Mesenchymal stem cell (in vitro differentiated cells and primary cell): ENCODE results near the gene RUNDC3A.
A peak's percentile ranks its signal among the peaks of the same experiment; 100 is the strongest.

ENCODE experiments used
- DNase-seq: peaks from one replicate; pipeline ENCODE4 v3.0.0-alpha.2; 2013
- H2AFZ ChIP-seq: one replicate; pipeline ENCODE4 v1.6.1; 2013; ENCODE audit warnings: low read depth, mild to moderate bottlenecking, control low read depth, inconsistent platforms, low read length, moderate library complexity
- H2AK5ac ChIP-seq: 2 replicates; pipeline ENCODE4 v1.6.1; 2013; ENCODE audit warnings: low read length, moderate library complexity, mild to moderate bottlenecking, inconsistent platforms; ENCODE audit not compliant: severe bottlenecking
- H2BK120ac ChIP-seq: one replicate; pipeline ENCODE4 v1.6.1; 2013; ENCODE audit warnings: low read depth, mild to moderate bottlenecking, inconsistent platforms, low read length, moderate library complexity
- H2BK12ac ChIP-seq, 2 experiments: one replicate each; pipeline ENCODE4 v1.6.1; 2013; ENCODE audit warnings: inconsistent platforms in 2 of 2, low read length in 2 of 2, mild to moderate bottlenecking in 2 of 2, moderate library complexity in 2 of 2, control low read depth in 1 of 2
- H2BK15ac ChIP-seq: one replicate; pipeline ENCODE4 v1.6.1; 2013; ENCODE audit warnings: mild to moderate bottlenecking, low read depth, inconsistent platforms; ENCODE audit not compliant: poor library complexity, severe bottlenecking
- H2BK5ac ChIP-seq: 2 replicates; pipeline ENCODE4 v1.6.1; 2013; ENCODE audit warnings: low read depth, mild to moderate bottlenecking, low read length, control low read depth, inconsistent platforms; ENCODE audit not compliant: poor library complexity, severe bottlenecking
- H3K14ac ChIP-seq, 2 experiments: one replicate each; pipeline ENCODE4 v1.6.1; 2013; ENCODE audit warnings: inconsistent platforms in 2 of 2, low read length in 2 of 2, control low read depth in 1 of 2, mild to moderate bottlenecking in 1 of 2, moderate library complexity in 1 of 2
- H3K18ac ChIP-seq, 2 experiments: one replicate each; pipeline ENCODE4 v1.6.1; 2013; ENCODE audit warnings: inconsistent platforms in 2 of 2, low read length in 2 of 2, control low read depth in 1 of 2, low read depth in 1 of 2, mild to moderate bottlenecking in 1 of 2
- H3K23ac ChIP-seq, 2 experiments: one replicate each; pipeline ENCODE4 v1.6.1; 2013; ENCODE audit warnings: inconsistent platforms in 2 of 2, low read length in 2 of 2, mild to moderate bottlenecking in 2 of 2, moderate library complexity in 2 of 2, control low read depth in 1 of 2
- H3K27ac ChIP-seq: 2 replicates; pipeline ENCODE4 v1.5.1; 2013; ENCODE audit warnings: mild to moderate bottlenecking, moderate library complexity, low read length, control low read depth, inconsistent platforms; ENCODE audit not compliant: poor library complexity, severe bottlenecking
- H3K27me3 ChIP-seq, 2 experiments: 2 replicates each; pipeline versions ENCODE4 v1.6.1 to v1.7.0; 2013; ENCODE audit warnings: low read length in 2 of 2, mild to moderate bottlenecking in 2 of 2, moderate library complexity in 2 of 2, control low read depth in 1 of 2, inconsistent platforms in 1 of 2; ENCODE audit not compliant: control insufficient read depth in 1 of 2, insufficient read depth in 1 of 2
- H3K36me3 ChIP-seq, 2 experiments: 2 replicates each; pipeline versions ENCODE4 v1.6.1 to v1.7.0; 2013; ENCODE audit warnings: low read length in 2 of 2, control low read depth in 1 of 2, inconsistent platforms in 1 of 2, low read depth in 1 of 2, mild to moderate bottlenecking in 1 of 2; ENCODE audit not compliant: insufficient read depth in 2 of 2, control insufficient read depth in 1 of 2
- H3K4ac ChIP-seq, 2 experiments: one replicate each; pipeline ENCODE4 v1.6.1; 2013; ENCODE audit warnings: inconsistent platforms in 2 of 2, low read length in 2 of 2, mild to moderate bottlenecking in 2 of 2, moderate library complexity in 2 of 2, control low read depth in 1 of 2, low read depth in 1 of 2
- H3K4me1 ChIP-seq: 2 replicates; pipeline ENCODE4 v1.6.1; 2013; ENCODE audit warnings: low read depth, low read length, control low read depth; ENCODE audit not compliant: control insufficient read depth, insufficient read depth
- H3K4me2 ChIP-seq: 2 replicates; pipeline ENCODE4 v1.6.1; 2013; ENCODE audit warnings: low read length, mild to moderate bottlenecking, inconsistent platforms; ENCODE audit not compliant: poor library complexity, severe bottlenecking
- H3K4me3 ChIP-seq, 2 experiments: 2 replicates each; pipeline versions ENCODE4 v1.5.1 to v1.7.0; 2013; ENCODE audit warnings: low read length in 2 of 2, mild to moderate bottlenecking in 2 of 2, control low read depth in 1 of 2, low read depth in 1 of 2; ENCODE audit not compliant: insufficient read depth in 1 of 2
- H3K79me1 ChIP-seq: replicated peaks from 2 replicates; pipeline ENCODE4 v1.6.1; 2013; ENCODE audit warnings: mild to moderate bottlenecking, control low read depth, low read length, inconsistent platforms; ENCODE audit not compliant: poor library complexity, severe bottlenecking
- H3K9ac ChIP-seq: 2 replicates; pipeline ENCODE4 v1.7.0; 2013; ENCODE audit warnings: mild to moderate bottlenecking, low read length, moderate library complexity
- H3K9me3 ChIP-seq: 2 replicates; pipeline ENCODE4 v1.7.0; 2013; ENCODE audit warnings: mild to moderate bottlenecking, low read length; ENCODE audit not compliant: control insufficient read depth
- H4K8ac ChIP-seq: one replicate; pipeline ENCODE4 v1.6.1; 2013; ENCODE audit warnings: inconsistent platforms, mild to moderate bottlenecking, low read length, moderate library complexity
- H4K91ac ChIP-seq: one replicate; pipeline ENCODE4 v1.6.1; 2013; ENCODE audit warnings: mild to moderate bottlenecking, low read length, inconsistent platforms
- WGBS: methylation state at CpG from one replicate; pipeline ENCODE4 v1.1.7; 2013; ENCODE audit warnings: mixed read lengths; 5-methylcytosine and 5-hydroxymethylcytosine counted together

RUNDC3A gene

DNA sequence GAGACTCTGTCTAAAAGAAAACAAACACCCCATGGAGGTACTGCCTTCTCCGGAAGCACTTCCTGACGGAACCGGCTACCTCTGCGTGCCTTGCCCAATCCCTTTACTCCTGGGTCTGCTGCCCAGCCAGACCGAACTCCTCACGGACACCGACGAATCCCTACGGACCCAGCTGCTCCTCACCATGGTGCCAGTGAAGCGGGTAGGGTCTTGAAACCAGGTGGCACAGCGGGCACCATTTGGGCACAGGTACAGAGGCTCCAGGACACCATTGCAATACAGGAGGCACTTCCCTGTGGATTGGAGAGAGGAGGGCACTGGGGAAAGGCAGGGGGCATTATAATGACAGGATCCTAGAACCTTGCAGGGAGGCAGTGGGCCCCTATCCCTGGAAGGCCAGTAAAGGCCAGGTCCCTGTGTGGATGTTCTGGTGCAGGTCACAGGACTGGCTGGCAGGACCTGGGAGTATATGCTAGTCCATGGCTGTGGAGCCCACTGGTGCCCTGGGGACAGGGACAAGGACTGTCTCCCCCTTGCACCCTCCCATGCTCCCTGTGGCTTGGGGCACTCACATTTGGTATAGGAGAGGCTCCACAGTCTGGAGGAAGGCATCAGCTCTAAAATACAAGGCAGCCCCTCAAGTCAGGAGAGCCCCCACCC is 14.0 kb downstream of the RUNDC3A start:
- Histone ChIP-seq H2AFZ (no peak overlapping the region), H2BK12ac (no peak overlapping the region), H3K23ac (no peak overlapping the region), H2BK120ac (no peak overlapping the region), H4K91ac (no peak overlapping the region), H3K27ac (no peak overlapping the region), H4K8ac (no peak overlapping the region), H3K27me3 (peaks cover 8 to 10% of the 10 kb centered on the region in 2 experiments), H3K9me3 (no peaks in the 10 kb centered on the region), H2BK15ac (no peak overlapping the region), H2AK5ac (no peak overlapping the region), H3K14ac (no peak overlapping the region), H3K36me3 (peaks cover 33 to 48% of the 10 kb centered on the region in 2 experiments), H3K9ac (no peak overlapping the region), H3K4me1 (peaks cover 20% of the 10 kb centered on the region), H3K4ac (no peak overlapping the region), H3K4me3 (no peak overlapping the region), H3K18ac (no peak overlapping the region), H2BK5ac (no peak overlapping the region), H3K4me2 (no peak overlapping the region), H3K79me1 (peaks cover 28% of the 10 kb centered on the region)
- 97% methylated on average over 11 of the region's 11 CpGs for WGBS
- DNase-seq: no peak

DNA sequence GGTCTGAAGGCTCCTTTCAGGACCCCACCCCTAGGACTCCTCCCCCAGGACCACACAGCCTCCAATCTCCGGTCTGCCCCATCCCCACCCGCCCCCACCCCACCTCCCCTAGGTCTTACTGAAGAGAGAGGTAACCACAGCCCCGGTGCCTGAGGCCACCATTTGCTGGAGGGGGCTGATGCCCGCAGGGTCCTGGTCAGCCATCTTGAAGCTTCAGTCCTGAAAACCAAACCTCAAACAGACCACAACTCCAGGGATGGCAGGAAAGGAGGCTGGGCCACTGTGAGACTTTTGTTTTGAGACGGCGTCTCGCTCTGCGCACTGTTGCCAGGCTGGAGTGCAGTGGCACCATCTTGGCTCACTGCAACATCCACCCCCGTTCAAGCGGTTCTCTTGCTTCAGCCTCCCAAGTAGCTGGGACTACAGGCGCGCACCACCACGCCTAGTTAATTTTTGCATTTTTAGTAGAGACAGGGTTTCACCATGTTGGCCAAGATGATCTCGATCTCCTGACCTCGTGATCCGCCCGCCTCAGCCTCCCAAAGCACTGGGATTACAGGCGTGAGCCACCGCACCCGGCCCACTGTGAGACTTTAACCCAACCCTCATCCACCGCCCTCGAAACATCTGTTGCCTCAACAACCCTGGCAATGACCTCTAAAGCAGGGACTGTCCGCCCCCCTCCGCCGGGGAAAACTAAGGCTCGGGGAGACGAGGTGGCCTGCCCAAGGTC is 15.1 kb downstream of the RUNDC3A start:
- Histone ChIP-seq H3K9me3 (no peaks in the 10 kb centered on the region), H3K27ac (no peak overlapping the region), H3K23ac (peak overlapping the region; percentile 65 to 98), H3K14ac (peak overlapping the region in 1 of 2 experiments; percentile 92), H3K36me3 (peaks cover 33 to 41% of the 10 kb centered on the region in 2 experiments), H2BK12ac (peak overlapping the region in 1 of 2 experiments; percentile 77), H4K91ac (peak overlapping the region; percentile 28), H4K8ac (no peak overlapping the region), H3K79me1 (peaks cover 28% of the 10 kb centered on the region), H2BK120ac (no peak overlapping the region), H3K9ac (peak overlapping the region; percentile 87), H3K18ac (peak overlapping the region in 1 of 2 experiments; percentile 53), H2BK5ac (no peak overlapping the region), H3K27me3 (no peaks in the 10 kb centered on the region), H3K4me3 (peak overlapping the region; percentile 92), H3K4me2 (peak overlapping the region; percentile 96), H3K4me1 (peaks cover 20% of the 10 kb centered on the region), H2AK5ac (no peak overlapping the region), H2AFZ (no peak overlapping the region), H2BK15ac (peak overlapping the region; percentile 65), H3K4ac (peak overlapping the region; percentile 21 to 90)
- WGBS: 75% methylated on average over 24 of the region's 27 CpGs
- no peak for DNase-seq

- Histone ChIP-seq H3K4me1 (peaks cover 20% of the 10 kb centered on the region), H2AFZ (peak overlapping the region; percentile 82), H3K9me3 (no peaks in the 10 kb centered on the region), H3K18ac (peak overlapping the region in 1 of 2 experiments; percentile 85), H3K27me3 (no peaks in the 10 kb centered on the region), H3K4me3 (peak overlapping the region; percentile 92), H4K8ac (peak overlapping the region; percentile 33), H2BK12ac (peak overlapping the region in 1 of 2 experiments; percentile 77), H3K4me2 (peak overlapping the region; percentile 96), H3K23ac (peak overlapping the region; percentile 65 to 98), H3K79me1 (peaks cover 28% of the 10 kb centered on the region), H3K36me3 (peaks cover 33 to 36% of the 10 kb centered on the region in 2 experiments), H2BK15ac (peak overlapping the region; percentile 65), H3K14ac (peak overlapping the region in 1 of 2 experiments; percentile 92), H4K91ac (peak overlapping the region; percentile 28), H2AK5ac (no peak overlapping the region), H3K4ac (peak overlapping the region; percentile 21 to 90), H2BK120ac (no peak overlapping the region), H2BK5ac (no peak overlapping the region), H3K27ac (no peak overlapping the region), H3K9ac (peak overlapping the region; percentile 87)
- DNase-seq: peak; percentile 22
- 3% methylated on average over 35 of the region's 38 CpGs for WGBS
Observed at GRCh38 chr17:44324092-44324570, 15.7 kb downstream of the RUNDC3A start.
